IMR-90 (cell line): Measurements from ENCODE around the gene PARVG.

Experiments used
- CTCF ChIP-seq: conservative IDR thresholded peaks from 2 replicates; pipeline ENCODE4 v1.5.1; 2012; ENCODE audit warnings: mild to moderate bottlenecking, low read depth, low read length, improper control_type of control experiment
- POLR2A ChIP-seq: IDR thresholded peaks from 2 replicates; pipeline ENCODE4 v1.6.1; 2012; ENCODE audit warnings: mild to moderate bottlenecking, low read depth, low read length
- RAD21 ChIP-seq: IDR thresholded peaks from 2 replicates; pipeline ENCODE4 v1.6.1; 2012; ENCODE audit warnings: low read length, improper control_type of control experiment
- RCOR1 ChIP-seq: IDR thresholded peaks from 2 replicates; pipeline ENCODE4 v1.6.1; 2012; ENCODE audit warnings: mild to moderate bottlenecking, low read length, improper control_type of control experiment; ENCODE audit not compliant: insufficient replicate concordance
- SMC3 ChIP-seq: fragments of 150-350 bp; IDR thresholded peaks from 2 replicates; pipeline ENCODE4 v1.6.1; 2016; ENCODE audit warnings: low read depth, mild to moderate bottlenecking, antibody characterized with exemption, low read length, moderate library complexity

- no peak for TF ChIP-seq CTCF
- TF ChIP-seq POLR2A, result no peak
- TF ChIP-seq SMC3, result no peak
- TF ChIP-seq RAD21, result no peak
- TF ChIP-seq RCOR1, result no peak
These were observed 49.3 kb upstream of the PARVG start for GRCh38 chr22:44131412-44131811.
